NT2/D1 (cell line): Measurements from ENCODE around the gene RHOU.

ENCODE experiments used
- SUZ12 ChIP-seq: IDR thresholded peaks from 2 replicates; pipeline ENCODE4 v1.6.1; 2011; ENCODE audit not compliant: insufficient read length, insufficient read depth; ENCODE audit errors: extremely low read depth
- ZNF274 ChIP-seq: IDR thresholded peaks from 2 replicates; pipeline ENCODE4 v1.6.1; 2011; ENCODE audit warnings: mild to moderate bottlenecking, low read depth, low read length

DNA sequence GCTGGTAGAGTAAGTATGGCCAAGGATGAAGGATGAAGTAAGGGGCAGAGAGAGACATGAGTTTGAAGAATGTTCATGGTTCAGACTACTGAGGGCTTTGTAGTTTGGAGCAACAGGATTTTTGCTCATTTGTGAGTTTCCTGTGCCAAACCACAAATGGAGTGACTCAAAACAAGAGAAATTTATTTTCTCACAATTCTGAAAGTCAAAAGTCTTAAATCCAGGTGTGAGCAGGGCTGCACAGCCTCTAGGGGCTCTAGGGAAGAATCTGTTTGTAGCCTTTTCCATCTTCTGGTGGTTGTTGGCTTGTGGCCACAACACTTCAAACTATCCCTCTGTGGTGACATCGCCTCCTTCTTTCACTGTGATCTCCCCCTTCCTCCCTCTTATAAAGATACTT is 58.9 kb downstream of the RHOU start:
- TF ChIP-seq ZNF274 (no peak), SUZ12 (no peak)
